ENCODE measurements around the gene TSHB. TPM values are rescaled to one million over a fixed set of nuclear protein-coding genes. Genes with fewer than 3 reads are reported as not detected.

TSHB gene
- total RNA-seq, 2 experiments from 2014 or later: not detected

DNA sequence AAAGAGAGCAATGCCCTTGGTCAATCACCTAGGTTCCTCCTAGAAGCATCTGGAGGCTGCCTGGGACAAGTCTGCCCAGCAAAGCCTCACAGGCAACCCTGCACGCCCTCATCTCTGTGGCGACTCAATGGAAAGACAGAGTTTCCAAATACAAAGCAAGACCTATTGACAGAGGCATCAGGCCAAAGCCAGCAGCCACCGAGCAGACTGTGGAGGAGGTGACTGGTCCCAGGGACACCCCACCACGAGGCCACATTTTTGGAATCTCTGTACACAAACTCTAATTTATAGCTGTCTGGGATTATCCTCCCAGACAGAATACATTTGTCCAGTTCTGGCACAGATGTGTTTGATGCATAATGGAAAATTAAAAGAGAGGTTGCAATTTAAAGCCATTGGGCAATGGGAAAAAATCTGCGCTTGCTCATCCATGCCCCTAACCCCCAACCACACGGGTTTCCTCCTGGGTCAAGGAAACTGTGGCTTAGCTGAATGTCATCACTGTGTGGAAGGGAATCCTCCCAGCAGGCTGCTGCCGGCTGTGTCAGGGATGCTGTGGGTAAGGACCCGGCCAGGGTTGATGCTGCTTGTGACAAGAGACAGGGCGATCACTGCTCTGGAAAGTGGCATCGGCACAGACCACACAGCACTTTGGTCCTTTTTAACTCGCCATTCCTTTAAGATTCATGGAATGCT, 45.4 kb downstream of the TSHB start:
- peaks cover 11% of the 10 kb centered on the region for H3K27me3 Mint-ChIP-seq (ENCODE audit: low read depth)
- ChIA-PET CTCF (no interaction called here), POLR2A (no interaction called here)
- no peaks in the 10 kb centered on the region for H3K36me3 Mint-ChIP-seq (ENCODE audit: low read depth)
- no peaks in the 10 kb centered on the region for H3K9me3 Mint-ChIP-seq (ENCODE audit: insufficient read depth)
- H3K4me1 Mint-ChIP-seq (ENCODE audit: low read depth): peaks cover 2% of the 10 kb centered on the region
- no peak overlapping the region for H3K27ac Mint-ChIP-seq
- no peak overlapping the region for H3K4me3 Mint-ChIP-seq
- DNase-seq (no peak), ATAC-seq (no peak)

DNA sequence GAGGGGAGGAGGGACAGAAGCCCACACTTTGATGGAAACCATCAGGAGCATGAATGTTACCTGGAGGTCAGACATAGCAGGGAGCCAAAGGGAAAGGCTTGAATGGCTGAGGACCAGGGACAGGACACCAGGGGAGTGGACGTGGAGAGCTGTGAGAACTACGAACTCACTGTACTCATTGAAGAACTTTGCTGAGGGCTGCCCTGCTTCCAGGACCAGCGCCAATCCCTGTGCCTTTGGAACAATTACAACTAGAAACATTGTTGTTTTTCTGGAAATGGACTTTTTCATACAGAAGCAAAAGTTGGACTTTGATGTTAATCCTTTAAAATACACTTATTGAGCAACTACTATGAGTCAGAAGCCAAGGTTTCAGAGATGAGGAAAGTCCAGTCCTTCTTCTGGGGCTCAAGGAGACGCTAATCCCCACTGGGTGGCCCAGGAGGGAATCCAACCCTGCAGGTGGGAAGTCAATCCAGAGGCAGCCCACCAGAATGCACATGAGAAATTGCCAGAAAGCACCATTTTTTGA, 46.8 kb downstream of the TSHB start:
- H3K27me3 Mint-ChIP-seq (ENCODE audit: low read depth): peaks cover 11% of the 10 kb centered on the region
- ChIA-PET POLR2A (no interaction called here), CTCF (no interaction called here)
- no peak for ATAC-seq
- no peaks in the 10 kb centered on the region for H3K9me3 Mint-ChIP-seq (ENCODE audit: insufficient read depth)
- H3K4me1 Mint-ChIP-seq (ENCODE audit: low read depth): peaks cover 2% of the 10 kb centered on the region
- H3K36me3 Mint-ChIP-seq (ENCODE audit: low read depth): no peaks in the 10 kb centered on the region
- no peak overlapping the region for H3K27ac Mint-ChIP-seq
- no peak overlapping the region for H3K4me3 Mint-ChIP-seq
- no peak for DNase-seq

DNA sequence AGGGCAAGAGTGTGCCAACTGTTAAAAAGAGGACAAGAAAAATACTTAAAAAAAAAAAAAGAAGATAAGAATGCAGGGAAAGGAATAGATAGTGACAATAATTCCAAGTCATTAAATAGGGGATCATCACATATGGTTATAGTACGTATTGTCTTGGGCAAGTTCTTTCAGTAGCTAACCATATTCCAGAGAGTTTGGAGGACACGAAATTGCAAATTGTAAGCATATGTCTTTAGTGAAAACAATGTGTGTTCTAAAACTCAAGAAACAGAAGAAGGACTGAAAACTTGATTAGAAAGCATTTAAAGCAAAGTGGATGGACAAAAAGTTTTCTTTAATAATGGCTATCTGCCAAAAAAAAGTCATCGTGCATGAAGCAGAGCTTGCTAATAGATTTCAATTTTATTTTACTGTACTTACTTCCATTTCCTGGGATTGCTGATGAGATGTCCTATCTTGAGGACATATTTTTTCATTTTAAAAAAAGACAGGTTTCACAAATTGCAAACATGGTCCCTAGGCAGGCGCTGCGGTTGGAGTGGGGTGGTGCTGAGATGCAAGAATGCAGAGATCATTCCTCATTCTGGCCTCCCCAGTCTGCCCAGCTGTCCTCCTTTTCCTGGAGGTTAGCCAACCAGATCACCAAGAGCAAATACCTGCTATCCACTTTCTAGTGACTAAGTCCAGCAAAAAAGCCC, 47.8 kb downstream of the TSHB start:
- CTCF ChIA-PET: interaction anchor here (1.2 kb wide), 1 partner anchor 13 kb away, joined by 3 read pairs; no protein-coding TSS in a partner anchor
- POLR2A ChIA-PET: no interaction called here
- DNase-seq (no peak), ATAC-seq (no peak)
- no peak overlapping the region for H3K4me3 Mint-ChIP-seq
- no peak overlapping the region for H3K27ac Mint-ChIP-seq
- H3K9me3 Mint-ChIP-seq (ENCODE audit: insufficient read depth): no peaks in the 10 kb centered on the region
- peaks cover 11% of the 10 kb centered on the region for H3K27me3 Mint-ChIP-seq (ENCODE audit: low read depth)
- H3K36me3 Mint-ChIP-seq (ENCODE audit: low read depth): no peaks in the 10 kb centered on the region
- H3K4me1 Mint-ChIP-seq (ENCODE audit: low read depth): peaks cover 2% of the 10 kb centered on the region

DNA sequence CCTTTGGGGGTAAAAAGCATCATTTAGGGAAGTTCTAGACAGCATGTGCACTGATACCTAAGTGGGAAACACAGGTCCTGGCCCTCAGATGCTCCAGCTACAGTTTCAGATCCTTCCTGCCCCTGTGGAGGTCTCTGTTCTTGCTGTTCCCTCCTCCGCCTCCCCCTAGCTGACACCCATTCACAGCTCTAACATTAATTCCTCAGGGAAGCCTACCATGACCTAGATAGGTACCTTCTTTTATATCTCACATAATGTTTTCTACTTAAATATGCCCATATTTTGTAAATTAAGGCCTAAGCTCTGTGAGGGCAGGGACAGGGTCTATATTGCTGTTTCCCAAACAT, 48.3 kb downstream of the TSHB start:
- Mint-ChIP-seq H3K9me3 (ENCODE audit: insufficient read depth) (no peaks in the 10 kb centered on the region), H3K36me3 (ENCODE audit: low read depth) (no peaks in the 10 kb centered on the region), H3K27me3 (ENCODE audit: low read depth) (peaks cover 11% of the 10 kb centered on the region), H3K27ac (no peak overlapping the region), H3K4me3 (no peak overlapping the region), H3K4me1 (ENCODE audit: low read depth) (peaks cover 2% of the 10 kb centered on the region)
- DNase-seq: no peak
- ATAC-seq: no peak
- CTCF ChIA-PET: interaction anchor here (1.2 kb wide), 1 partner anchor 12 kb away, joined by 3 read pairs; no protein-coding TSS in a partner anchor
- POLR2A ChIA-PET: no interaction called here

DNA sequence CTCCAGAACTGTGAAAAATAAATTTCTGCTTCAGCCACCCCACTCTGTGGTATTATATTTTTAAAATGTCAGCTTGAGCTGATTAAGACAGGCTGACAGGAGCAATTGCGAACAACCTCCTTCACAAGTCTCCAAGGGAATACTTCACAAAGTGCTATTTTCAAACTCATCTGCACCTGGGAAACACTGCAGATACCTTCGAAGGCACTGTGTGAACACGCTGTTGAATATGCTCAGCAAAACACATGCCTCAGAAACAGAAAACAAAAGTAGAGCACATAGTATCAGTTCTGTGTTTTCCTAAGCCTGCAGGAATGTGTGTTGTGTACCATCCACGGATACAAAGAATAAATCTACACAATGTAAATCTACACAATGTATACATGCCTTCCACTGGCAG, 49.1 kb downstream of the TSHB start:
- Mint-ChIP-seq H3K9me3 (ENCODE audit: insufficient read depth) (no peaks in the 10 kb centered on the region), H3K36me3 (ENCODE audit: low read depth) (no peaks in the 10 kb centered on the region), H3K4me3 (no peak overlapping the region), H3K4me1 (ENCODE audit: low read depth) (peaks cover 2% of the 10 kb centered on the region), H3K27ac (no peak overlapping the region), H3K27me3 (ENCODE audit: low read depth) (peaks cover 16% of the 10 kb centered on the region)
- ChIA-PET CTCF (interaction anchor here (1.2 kb wide), 1 partner anchor 11 kb away, joined by 3 read pairs; no protein-coding TSS in a partner anchor), POLR2A (no interaction called here)
- DNase-seq (no peak), ATAC-seq (no peak)

DNA sequence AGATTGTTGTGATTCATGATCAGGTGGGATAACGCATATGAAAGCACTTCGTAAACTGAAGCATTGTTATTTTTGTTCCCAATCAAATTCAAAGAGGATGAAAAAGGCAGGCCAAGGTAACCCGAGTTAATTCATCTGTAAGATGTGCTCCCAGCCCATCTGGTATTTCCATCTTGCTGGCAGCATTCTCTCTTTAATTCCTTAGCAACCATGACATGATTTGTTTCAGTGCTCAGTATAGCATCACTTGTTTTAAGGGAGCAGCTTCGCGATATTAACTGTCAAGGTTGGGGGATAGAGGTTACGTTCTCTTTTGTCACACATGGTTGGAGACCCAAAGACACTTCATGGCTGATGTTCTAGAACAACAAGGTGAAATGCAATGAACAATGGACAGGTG, 53.3 kb downstream of the TSHB start:
- no peaks in the 10 kb centered on the region for H3K36me3 Mint-ChIP-seq (ENCODE audit: low read depth)
- no peaks in the 10 kb centered on the region for H3K9me3 Mint-ChIP-seq (ENCODE audit: insufficient read depth)
- no peaks in the 10 kb centered on the region for H3K4me1 Mint-ChIP-seq (ENCODE audit: low read depth)
- H3K27me3 Mint-ChIP-seq (ENCODE audit: low read depth): peaks cover 8% of the 10 kb centered on the region
- POLR2A ChIA-PET: no interaction called here
- no peak for DNase-seq
- no peak overlapping the region for H3K4me3 Mint-ChIP-seq
- CTCF ChIA-PET: no interaction called here
- no peak overlapping the region for H3K27ac Mint-ChIP-seq
- no peak for ATAC-seq

Other genes with a start within 250 kb of the TSHB start
- gene SIKE1, start 249.1 kb upstream of the TSHB start, total RNA-seq: 10 to 100 TPM; 66.5 to 68.8 TPM
- gene SYCP1, start 175.0 kb upstream of the TSHB start, total RNA-seq: not detected
- under 1 TPM; 0.31 to 0.84 TPM for gene TSPAN2, start 59.7 kb downstream of the TSHB start, total RNA-seq

All from activated CD8-positive, alpha-beta T cell treated with anti-CD3 and anti-CD28 coated beads, Interleukin-2, amount 10 ng/mL, durations not matched to agents 7 days and 5 days (primary cell).